Measurements from ENCODE around the gene FADS2.

DNA sequence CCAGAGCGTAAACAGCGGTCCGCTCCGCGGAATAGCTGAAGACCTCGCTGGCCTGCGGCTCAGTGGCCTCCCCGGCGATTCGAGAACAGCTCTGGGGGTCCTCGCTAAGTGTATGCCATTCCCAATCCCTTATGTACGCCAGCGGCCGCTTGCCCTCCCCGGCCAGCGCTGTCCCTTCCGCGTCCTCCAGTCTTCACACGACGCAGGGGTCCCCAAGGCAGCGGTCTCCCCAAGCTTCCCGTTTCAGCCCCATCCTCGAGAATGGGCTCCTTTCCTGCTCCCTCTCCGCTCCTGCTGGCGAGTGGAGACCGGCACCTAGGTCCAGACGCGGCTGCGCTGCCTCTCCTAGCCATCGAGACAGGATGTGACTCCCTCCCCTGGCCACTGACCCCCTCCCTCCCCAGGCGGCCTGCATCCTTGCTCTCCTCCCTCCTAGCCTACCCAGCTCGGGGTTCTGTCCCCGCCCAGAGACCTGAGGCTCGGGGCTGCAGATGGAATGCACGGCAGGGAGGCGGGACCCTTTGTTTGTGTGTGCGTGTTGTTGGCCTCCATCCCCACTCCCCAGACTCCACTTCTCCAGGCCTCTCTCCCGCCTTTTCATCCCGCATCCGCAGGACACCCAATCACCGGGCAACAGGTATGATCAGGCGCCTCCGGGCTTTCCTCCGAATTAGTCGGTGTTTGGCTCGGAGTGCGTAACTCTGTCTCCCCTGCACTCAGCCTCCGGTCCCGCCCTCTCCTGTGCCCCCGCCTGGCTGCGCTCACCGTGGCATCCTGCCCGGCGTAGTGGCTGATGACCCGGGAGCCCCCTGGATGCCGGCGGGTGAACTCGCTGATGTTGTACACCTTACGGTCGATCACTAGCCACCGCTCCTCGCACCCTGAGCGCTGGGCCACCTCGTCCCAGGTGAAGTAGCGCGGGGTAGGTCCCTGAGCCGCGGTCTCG, 12.0 kb upstream of the FADS2 start:
- no peak for TF ChIP-seq CTCF (IDR thresholded peaks at IDR 0.05; ENCODE audit: poor library complexity, severe bottlenecking)
- no peak for TF ChIP-seq REST (IDR thresholded peaks at IDR 0.05; ENCODE audit: borderline replicate concordance)
- no peak for TF ChIP-seq POLR2AphosphoS5 (IDR thresholded peaks at IDR 0.05)
- TF ChIP-seq EZH2 (IDR thresholded peaks at IDR 0.05; ENCODE audit: borderline replicate concordance, insufficient read depth, low read length, poor library complexity, severe bottlenecking): no peak
- no peak for TF ChIP-seq EP300 (conservative IDR thresholded peaks at IDR 0.05; ENCODE audit: poor library complexity, severe bottlenecking)
- TF ChIP-seq RAD21 (conservative IDR thresholded peaks at IDR 0.05): no peak
- no peak for TF ChIP-seq SMC3 (conservative IDR thresholded peaks at IDR 0.05; ENCODE audit: poor library complexity)
- peak; percentile 44 for TF ChIP-seq TAF1 (IDR thresholded peaks at IDR 0.05; ENCODE audit: low read depth)
